Omental fat pad (tissue), 4 donors: ENCODE results near the gene GUCY2F. TPM values are rescaled to one million over a fixed set of nuclear protein-coding genes. Genes with fewer than 3 reads are reported as not detected.

Experiments used
- ATAC-seq: fragments of 150-250 bp; one replicate; pipeline ENCODE4 v1.9.1; 2016; ENCODE audit warnings: mild to moderate bottlenecking, moderate library complexity; ENCODE audit not compliant: low FRiP score
- DNase-seq: peaks from one replicate; pipeline ENCODE4 v3.0.0-alpha.2; 2019; ENCODE audit warnings: low spot score
- CTCF ChIP-seq, 3 donors: fragments of 450-650 bp; IDR thresholded peaks; one replicate each; pipeline ENCODE4 v1.5.1; 2016 to 2017; ENCODE audit warnings: antibody characterized with exemption in 3 of 3, mild to moderate bottlenecking in 3 of 3, moderate library complexity in 2 of 3
- total RNA-seq, 4 donors: library from RNA; depleted of rRNA; stranded (reverse); fragments of >200 nt; gene quantifications; one replicate each; pipeline ENCODE4 v1.1.0, GENCODE V29; 2016

Gene GUCY2F
- total RNA-seq, 4 donors from 2014 or later = not detected

DNA sequence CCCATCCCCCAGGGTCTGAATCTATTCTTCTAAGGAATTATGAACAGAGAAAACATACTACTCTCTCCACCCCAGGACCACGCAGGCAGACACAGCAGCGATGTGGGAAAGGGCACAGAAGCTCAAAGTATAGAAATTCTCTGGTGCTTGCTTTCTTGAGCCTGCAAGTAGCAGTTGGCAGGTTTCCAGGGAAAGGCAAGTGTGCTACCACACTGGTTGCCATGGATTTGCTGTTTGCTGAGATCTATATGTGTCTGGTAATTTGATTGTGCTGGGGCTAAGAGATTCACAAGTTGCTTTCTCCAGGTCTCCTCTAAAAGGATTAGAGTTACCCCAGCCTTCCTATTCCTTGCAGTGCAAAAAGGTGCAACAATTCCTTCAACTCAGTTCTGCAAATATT, 83.1 kb downstream of the GUCY2F start:
- no peak for TF ChIP-seq CTCF (IDR thresholded peaks at IDR 0.05)
- ATAC-seq (no peak), DNase-seq (no peak)

- TF ChIP-seq CTCF (IDR thresholded peaks at IDR 0.05) = no peak
- DNase-seq (no peak), ATAC-seq (no peak)
These were observed 83.8 kb downstream of the GUCY2F start for GRCh38 chrX:109398061-109398460.

DNA sequence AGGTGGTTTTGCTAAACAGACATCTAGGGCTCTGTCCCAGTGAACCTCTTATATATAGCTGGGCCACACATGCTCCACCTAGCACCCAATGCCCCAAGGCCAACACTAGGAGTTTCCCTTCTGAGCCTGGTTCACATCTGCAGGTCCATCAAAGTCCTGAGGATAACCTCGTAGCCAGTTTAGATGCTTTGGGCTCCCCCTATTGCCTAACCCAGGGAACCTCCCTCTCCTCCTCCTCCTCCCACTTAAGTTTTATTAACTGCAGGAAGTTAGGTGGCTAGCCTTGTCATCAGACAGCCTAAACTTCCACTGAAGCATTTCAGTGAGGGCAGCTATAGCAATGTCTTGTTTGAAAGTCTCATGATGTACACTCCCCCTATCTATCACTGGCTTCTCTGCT, 88.0 kb downstream of the GUCY2F start:
- no peak for TF ChIP-seq CTCF (IDR thresholded peaks at IDR 0.05)
- ATAC-seq = no peak
- DNase-seq = no peak

- ATAC-seq (no peak), DNase-seq (no peak)
- TF ChIP-seq CTCF (IDR thresholded peaks at IDR 0.05) = no peak
These were observed 89.0 kb downstream of the GUCY2F start for GRCh38 chrX:109392895-109393294.

- no peak for ATAC-seq
- no peak for TF ChIP-seq CTCF (IDR thresholded peaks at IDR 0.05)
- DNase-seq = no peak
These were observed 91.3 kb downstream of the GUCY2F start for GRCh38 chrX:109390556-109390955.

DNA sequence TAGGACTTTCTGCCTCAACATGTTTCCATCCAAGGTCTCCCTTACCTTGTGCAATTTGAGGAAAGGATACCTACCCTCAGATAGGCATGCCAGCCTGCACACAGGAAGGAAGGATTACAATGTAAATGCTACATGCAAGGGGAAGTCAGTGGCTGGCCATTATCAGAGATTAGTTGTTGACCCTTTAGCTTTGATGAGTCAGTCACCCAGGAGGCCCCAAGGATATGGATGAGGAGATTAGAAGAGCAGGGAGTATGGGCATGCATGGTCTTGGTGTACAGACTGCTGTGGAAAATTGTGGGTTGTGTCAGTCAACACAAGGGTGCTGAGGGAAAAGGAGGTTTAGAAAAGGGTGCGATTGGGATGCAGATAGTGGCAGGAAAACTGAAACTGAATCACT, 92.0 kb downstream of the GUCY2F start:
- TF ChIP-seq CTCF (IDR thresholded peaks at IDR 0.05) = no peak
- ATAC-seq (no peak), DNase-seq (no peak)

DNA sequence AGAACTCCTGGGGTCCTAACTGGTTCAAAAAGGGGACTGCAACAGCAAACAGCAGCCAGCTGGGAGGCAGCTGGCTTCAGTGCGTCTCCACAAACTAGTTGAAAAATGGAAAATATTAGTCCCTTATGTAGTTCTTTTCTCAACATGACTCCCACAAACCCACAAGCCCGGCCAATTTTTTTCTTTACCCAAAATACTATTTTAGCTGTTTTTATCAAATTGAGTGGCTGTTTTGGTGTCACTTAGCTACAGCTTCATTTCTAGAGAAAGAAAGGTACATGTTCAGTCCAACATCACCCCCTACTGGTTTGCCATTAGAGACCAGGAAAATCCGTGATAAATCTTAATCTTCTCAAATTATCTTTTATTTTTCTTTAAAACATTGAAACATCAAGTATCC, 97.2 kb downstream of the GUCY2F start:
- no peak for ATAC-seq
- DNase-seq = no peak
- no peak for TF ChIP-seq CTCF (IDR thresholded peaks at IDR 0.05)
